Activated CD8-positive, alpha-beta memory T cell treated with anti-CD3 and anti-CD28 coated beads for 48 hours (primary cell): ENCODE results near the gene B3GALT6.

Experiments
- DNase-seq, 3 experiments: peaks; one replicate each; pipeline ENCODE4 v3.0.0-alpha.2; 2020; ENCODE audit warnings: low read depth in 2 of 3, low spot score in 2 of 3

B3GALT6 gene

GRCh38 chr1:1283821-1284220 lies 51.8 kb downstream of the B3GALT6 start:
- DNase-seq = no peak
